ENCODE results near the gene INO80.
A peak's percentile ranks its signal among the peaks of the same experiment; 100 is the strongest.
"Not testable (repeated sequence)": the region's sequence is repeated elsewhere in the genome, so short reads cannot be mapped to it uniquely, and the experiment has no call there.

Gene INO80

GRCh38 chr15:40960925-40961324 is 155.2 kb downstream of the INO80 start:
- no peak for DNase-seq

GRCh38 chr15:40960151-40960885 is 155.8 kb downstream of the INO80 start:
- no peak for DNase-seq

GRCh38 chr15:40959331-40960141 is 156.5 kb downstream of the INO80 start:
- DNase-seq = no peak

GRCh38 chr15:40958723-40959122 is 157.4 kb downstream of the INO80 start:
- no peak for DNase-seq

- no peak for DNase-seq
Measured at GRCh38 chr15:40958146-40958545, 157.9 kb downstream of the INO80 start.

DNA sequence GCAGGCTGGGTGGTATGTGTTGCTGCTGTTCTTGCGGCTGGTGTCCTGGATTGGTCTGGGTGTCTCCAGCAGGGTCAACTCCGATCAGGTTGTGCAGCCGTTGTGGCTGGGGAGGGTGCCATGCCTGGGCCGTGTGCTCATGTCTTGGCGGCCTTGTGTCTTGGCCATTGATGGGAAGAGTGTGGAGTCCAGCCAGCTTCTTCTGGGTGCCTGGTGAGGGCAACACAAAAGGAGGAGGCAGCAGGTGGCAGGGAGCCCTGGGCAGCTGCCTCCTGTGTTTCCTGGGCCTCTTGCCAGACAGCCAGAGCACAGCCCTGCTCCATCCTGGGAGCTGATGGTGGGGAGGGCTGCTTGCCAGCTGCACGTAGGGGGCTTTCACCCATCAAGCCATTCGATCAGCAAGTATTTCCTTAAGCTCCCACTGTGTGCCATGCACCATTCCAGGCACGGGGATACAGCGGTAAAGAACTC is 158.5 kb downstream of the INO80 start:
- no peak for DNase-seq

DNA sequence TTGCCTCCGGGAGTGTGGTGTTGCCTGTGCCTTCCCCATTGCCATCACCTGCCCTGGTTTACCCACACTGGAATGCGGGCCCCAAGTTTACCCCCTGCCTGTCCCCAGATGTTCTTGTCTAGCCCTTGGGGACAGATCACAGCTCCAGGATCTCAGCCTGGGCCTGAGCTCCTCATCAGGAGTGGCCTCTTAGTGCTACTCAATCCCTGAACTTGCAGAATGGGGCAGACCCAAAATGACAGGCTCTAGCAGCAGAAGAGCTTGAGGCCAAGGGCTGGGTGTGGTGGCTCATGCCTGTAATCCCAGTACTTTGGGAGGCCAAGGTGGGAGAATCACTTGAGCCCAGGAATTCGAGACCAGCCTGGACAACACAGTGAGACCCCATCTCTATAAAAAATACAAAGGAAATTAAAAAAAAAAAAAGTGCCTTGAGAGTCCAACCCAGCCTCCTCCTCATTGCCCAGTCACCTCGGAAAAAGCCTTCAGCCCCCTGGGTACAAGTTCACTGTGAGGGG is 159.0 kb downstream of the INO80 start:
- no peak for DNase-seq

GRCh38 chr15:40956541-40956982 is 159.5 kb downstream of the INO80 start:
- DNase-seq = no peak

- DNase-seq = no peak
Measured at GRCh38 chr15:40955930-40956540, 160.0 kb downstream of the INO80 start.

DNA sequence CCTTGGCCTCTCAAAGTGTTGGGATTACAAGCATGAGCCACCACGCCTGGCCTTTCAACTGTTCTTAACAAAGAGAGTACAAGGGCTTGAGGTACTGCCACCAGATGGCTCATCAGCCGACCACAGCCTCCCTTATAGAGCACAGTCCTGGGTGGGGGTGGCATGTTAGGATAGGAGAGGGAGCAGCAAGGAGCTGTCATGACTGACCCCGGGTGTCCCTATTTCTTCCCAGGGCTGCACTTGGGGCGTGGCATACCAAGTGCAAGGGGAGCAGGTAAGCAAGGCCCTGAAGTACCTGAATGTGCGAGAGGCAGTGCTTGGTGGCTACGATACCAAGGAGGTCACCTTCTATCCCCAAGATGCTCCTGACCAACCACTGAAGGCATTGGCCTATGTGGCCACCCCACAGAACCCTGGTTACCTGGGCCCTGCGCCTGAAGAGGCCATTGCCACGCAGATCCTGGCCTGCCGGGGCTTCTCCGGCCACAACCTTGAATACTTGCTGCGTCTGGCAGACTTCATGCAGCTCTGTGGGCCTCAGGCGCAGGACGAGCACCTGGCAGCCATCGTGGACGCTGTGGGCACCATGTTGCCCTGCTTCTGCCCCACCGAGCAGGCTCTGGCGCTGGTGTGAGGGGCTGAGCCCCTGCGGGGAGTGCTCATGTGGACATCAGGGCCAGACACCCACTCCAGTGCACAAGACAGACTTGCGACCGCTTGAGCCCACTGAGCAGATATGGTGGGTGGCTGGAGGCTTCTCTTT is 160.8 kb downstream of the INO80 start:
- DNase-seq = no peak

GRCh38 chr15:40954158-40954848 is 161.8 kb downstream of the INO80 start:
- DNase-seq = not testable (repeated sequence)

DNA sequence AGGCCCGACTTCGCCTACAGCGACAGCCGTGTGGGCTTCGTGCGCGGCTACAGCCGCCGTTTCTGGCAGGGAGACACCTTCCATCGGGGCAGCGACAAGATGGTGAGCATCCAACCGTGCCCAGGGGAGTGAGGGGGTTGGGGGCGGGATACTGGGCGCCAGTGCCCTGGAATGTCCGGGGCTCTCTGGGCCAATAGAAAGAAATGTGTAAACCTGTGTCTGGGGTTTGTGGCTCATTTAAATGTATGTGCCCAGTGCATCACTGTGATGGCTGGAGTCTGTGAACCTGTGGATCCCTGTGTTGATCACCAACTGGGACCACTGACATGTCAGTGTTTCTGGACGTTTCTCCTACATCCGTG is 162.4 kb downstream of the INO80 start:
- DNase-seq = no peak

GRCh38 chr15:40952901-40953712 is 163.0 kb downstream of the INO80 start, which contains the start of gene CHAC1:
TSS of gene CHAC1 (plus strand) at chr15:40953471. CDS start at chr15:40953584, 113 bp downstream.
- DNase-seq = peak; percentile 82

GRCh38 chr15:40952301-40952900 is 163.7 kb downstream of the INO80 start:
- no peak for DNase-seq

- no peak for DNase-seq
Measured at GRCh38 chr15:40951764-40952163, 164.3 kb downstream of the INO80 start.

DNA sequence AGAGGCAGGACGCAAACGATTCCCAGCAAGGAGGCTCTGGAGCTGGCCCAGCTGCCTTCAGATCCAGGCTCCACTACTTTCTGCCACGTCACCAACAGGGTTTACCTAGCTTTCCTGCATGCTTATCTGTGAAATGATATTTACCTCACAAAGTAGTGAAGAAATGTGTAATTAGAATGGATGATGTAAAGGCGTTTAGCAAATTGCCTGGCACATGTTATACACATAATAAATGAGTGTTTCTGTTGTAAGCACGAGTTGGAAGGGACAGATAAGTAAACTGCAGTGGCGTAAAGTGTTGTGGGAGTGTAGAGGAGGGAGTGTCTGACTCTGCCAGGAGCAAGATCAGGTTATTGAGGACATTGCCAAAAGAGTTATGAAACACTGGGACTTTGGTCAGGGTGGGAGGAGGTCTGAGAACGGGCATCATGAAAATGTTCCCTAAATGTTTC is 166.3 kb downstream of the INO80 start:
- DNase-seq = no peak

- DNase-seq = no peak
Measured at GRCh38 chr15:40948706-40949473, 167.2 kb downstream of the INO80 start.

DNA sequence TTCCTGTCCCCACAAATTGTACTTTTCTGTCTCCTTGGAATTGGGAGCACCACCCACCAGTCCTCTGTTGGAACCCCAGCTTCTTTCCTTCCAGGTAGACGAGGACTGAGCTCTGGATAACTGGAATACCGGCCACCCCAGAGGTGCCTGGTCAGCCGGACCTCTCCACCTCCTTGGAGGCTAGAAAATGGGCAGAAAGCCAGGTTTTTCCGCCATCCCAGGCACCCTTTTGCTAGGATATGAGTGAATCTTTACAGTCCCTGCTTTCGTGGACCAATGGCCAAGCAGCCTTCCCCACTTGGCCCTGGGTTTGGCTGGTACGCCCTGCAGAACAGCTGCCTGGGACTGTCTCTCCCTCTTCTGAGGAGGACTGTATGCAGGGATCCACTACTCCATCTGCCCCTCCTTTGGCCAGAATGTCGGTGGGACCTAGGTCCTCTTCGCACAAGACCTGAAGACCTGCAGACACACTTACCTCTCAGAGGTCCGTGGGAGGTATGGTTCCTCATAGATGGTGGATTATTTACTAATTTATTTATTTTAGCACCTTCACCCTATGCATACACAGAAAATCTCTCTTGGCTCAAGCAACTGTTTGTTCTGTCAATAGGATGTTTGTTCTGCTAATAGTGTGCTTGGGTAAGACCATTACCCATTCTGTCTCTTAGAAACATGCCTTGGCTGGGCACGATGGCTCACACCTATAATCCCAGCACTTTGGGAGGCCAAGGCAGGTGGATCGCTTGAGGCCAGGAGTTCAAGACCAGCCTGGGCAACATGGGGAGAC is 171.4 kb downstream of the INO80 start:
- no peak for DNase-seq
